Suppressor macrophage treated with lipopolysaccharide for 4 hours (primary cell): ENCODE data around the gene NT5C.

Source experiments
- DNase-seq: peaks from one replicate; pipeline ENCODE4 v3.0.0-alpha.2; 2020

NT5C gene

GRCh38 chr17:75114552-75115314 is 16.8 kb downstream of the NT5C start:
- peak; percentile 61 for DNase-seq

GRCh38 chr17:75113798-75114551 is 17.6 kb downstream of the NT5C start:
- DNase-seq = peak; percentile 92

GRCh38 chr17:75111777-75112335 is 19.7 kb downstream of the NT5C start:
- DNase-seq = peak; percentile 25

- peak; percentile 27 for DNase-seq
Observed at GRCh38 chr17:75110234-75110937, 21.2 kb downstream of the NT5C start.

- DNase-seq = peak; percentile 95
Observed at GRCh38 chr17:75109407-75110233, 21.9 kb downstream of the NT5C start, which contains the start of gene ARMC7. Gene ARMC7, plus strand, starts transcription at chr17:75109969. Its CDS starts 320 bp downstream, at chr17:75110289.

GRCh38 chr17:75109046-75109406 is 22.5 kb downstream of the NT5C start:
- DNase-seq = no peak

- no peak for DNase-seq
Observed at GRCh38 chr17:75108193-75108592, 23.3 kb downstream of the NT5C start.

GRCh38 chr17:75105126-75106080 is 26.1 kb downstream of the NT5C start:
- peak; percentile 46 for DNase-seq

GRCh38 chr17:75103601-75104554 is 27.7 kb downstream of the NT5C start:
- no peak for DNase-seq

- DNase-seq = peak; percentile 69
Observed at GRCh38 chr17:75102385-75102821, 29.1 kb downstream of the NT5C start.

GRCh38 chr17:75099881-75100595 is 31.5 kb downstream of the NT5C start:
- DNase-seq = no peak

- DNase-seq = no peak
Observed at GRCh38 chr17:75098861-75099260, 32.7 kb downstream of the NT5C start.

- DNase-seq = no peak
Observed at GRCh38 chr17:75097865-75098264, 33.7 kb downstream of the NT5C start.

- DNase-seq = peak; percentile 93
Observed at GRCh38 chr17:75096082-75096625, 35.4 kb downstream of the NT5C start.

GRCh38 chr17:75094871-75095399 is 36.6 kb downstream of the NT5C start:
- no peak for DNase-seq

- no peak for DNase-seq
Observed at GRCh38 chr17:75093548-75094158, 37.9 kb downstream of the NT5C start.

- no peak for DNase-seq
Observed at GRCh38 chr17:75091855-75092327, 39.7 kb downstream of the NT5C start.
